DOHH2 (cell line): Measurements from ENCODE around the gene CMTM3.

Source experiments
- H3F3A ChIP-seq: fragments of 200-600 bp; sonication (generic), shearing (Covaris generic); 2 replicates; pipeline ENCODE4 v1.6.0; 2016; ENCODE audit warnings: antibody characterized with exemption, mild to moderate bottlenecking; ENCODE audit not compliant: control insufficient read depth, insufficient read depth
- H3K27ac ChIP-seq: fragments of 200-600 bp; sonication (generic); 2 replicates; pipeline ENCODE4 v1.5.1; 2014; ENCODE audit warnings: low read depth, mild to moderate bottlenecking, low read length, moderate library complexity
- H3K27me3 ChIP-seq: fragments of 200-600 bp; sonication (generic); 2 replicates; pipeline ENCODE4 v1.6.1; 2014; ENCODE audit warnings: mild to moderate bottlenecking, low read length, mixed read lengths; ENCODE audit not compliant: control insufficient read depth
- H3K36me3 ChIP-seq: fragments of 200-600 bp; sonication (generic); 2 replicates; pipeline ENCODE4 v1.6.1; 2014; ENCODE audit warnings: mild to moderate bottlenecking, low read length, moderate library complexity, mixed read lengths; ENCODE audit not compliant: control insufficient read depth
- H3K4me1 ChIP-seq: fragments of 200-600 bp; sonication (generic); 2 replicates; pipeline ENCODE4 v1.6.1; 2014; ENCODE audit warnings: mild to moderate bottlenecking, low read length, mixed read lengths; ENCODE audit not compliant: control insufficient read depth
- H3K4me2 ChIP-seq: fragments of 200-600 bp; sonication (generic); 2 replicates; pipeline ENCODE4 v1.6.0; 2014; ENCODE audit warnings: mild to moderate bottlenecking, low read length, moderate library complexity
- H3K4me3 ChIP-seq: fragments of 200-600 bp; sonication (generic); 2 replicates; pipeline ENCODE4 v1.5.1; 2014; ENCODE audit warnings: mild to moderate bottlenecking, low read length, mixed read lengths
- H3K79me2 ChIP-seq: fragments of 200-600 bp; sonication (generic); 2 replicates; pipeline ENCODE4 v1.6.1; 2014; ENCODE audit warnings: mild to moderate bottlenecking, low read length, mixed read lengths; ENCODE audit not compliant: control insufficient read depth
- H3K9me2 ChIP-seq: fragments of 200-600 bp; sonication (generic); replicated peaks from 2 replicates; pipeline ENCODE4 v1.6.1; 2014; ENCODE audit warnings: mild to moderate bottlenecking, low read length, mixed read lengths; ENCODE audit not compliant: control insufficient read depth
- H3K9me3 ChIP-seq: fragments of 200-600 bp; sonication (generic); 2 replicates; pipeline ENCODE4 v1.6.1; 2014; ENCODE audit warnings: antibody characterized with exemption, low read length, mixed read lengths; ENCODE audit not compliant: control insufficient read depth, insufficient read depth
- H4K20me1 ChIP-seq: fragments of 200-600 bp; sonication (generic); 2 replicates; pipeline ENCODE4 v1.6.0; 2014; ENCODE audit warnings: low read depth, mild to moderate bottlenecking, antibody characterized with exemption, low read length, moderate library complexity; ENCODE audit not compliant: control insufficient read depth, insufficient read depth
- CTCF ChIP-seq: fragments of 200-600 bp; sonication (generic); IDR thresholded peaks from one replicate; pipeline ENCODE4 v1.5.1; 2014; ENCODE audit warnings: antibody characterized with exemption, mild to moderate bottlenecking, low read depth, low read length; ENCODE audit not compliant: poor library complexity, severe bottlenecking
- EZH2phosphoT487 ChIP-seq: fragments of 200-600 bp; sonication (generic); IDR thresholded peaks from 2 replicates; pipeline ENCODE4 v1.6.1; 2017; ENCODE audit warnings: borderline replicate concordance, mild to moderate bottlenecking, antibody characterized with exemption, low read length, moderate library complexity, mixed read lengths

Gene CMTM3

GRCh38 chr16:66635406-66635805 lies 30.9 kb downstream of the CMTM3 start:
- Histone ChIP-seq H3K4me3 (no peak overlapping the region), H3K9me2 (no peaks in the 10 kb centered on the region), H3K9me3 (no peaks in the 10 kb centered on the region), H3K4me2 (no peak overlapping the region), H3F3A (no peaks in the 10 kb centered on the region), H3K27ac (no peak overlapping the region), H3K4me1 (no peaks in the 10 kb centered on the region), H3K27me3 (no peaks in the 10 kb centered on the region), H3K79me2 (no peaks in the 10 kb centered on the region), H4K20me1 (no peaks in the 10 kb centered on the region), H3K36me3 (no peaks in the 10 kb centered on the region)
- no peak for TF ChIP-seq CTCF
- TF ChIP-seq EZH2phosphoT487 = no peak

- no peak for TF ChIP-seq CTCF
- no peak for TF ChIP-seq EZH2phosphoT487
- Histone ChIP-seq H3K4me2 (no peak overlapping the region), H3K27ac (no peak overlapping the region), H3K9me2 (no peaks in the 10 kb centered on the region), H3F3A (no peaks in the 10 kb centered on the region), H4K20me1 (no peaks in the 10 kb centered on the region), H3K4me1 (no peaks in the 10 kb centered on the region), H3K36me3 (no peaks in the 10 kb centered on the region), H3K4me3 (no peak overlapping the region), H3K79me2 (no peaks in the 10 kb centered on the region), H3K27me3 (no peaks in the 10 kb centered on the region), H3K9me3 (no peaks in the 10 kb centered on the region)
These were observed 31.7 kb downstream of the CMTM3 start for GRCh38 chr16:66636199-66636598.

- TF ChIP-seq EZH2phosphoT487 (no peak), CTCF (no peak)
- H3K36me3 ChIP-seq = no peaks in the 10 kb centered on the region
- H3K4me2 ChIP-seq = no peak overlapping the region
- no peaks in the 10 kb centered on the region for H3K4me1 ChIP-seq
- H3K9me2 ChIP-seq = no peaks in the 10 kb centered on the region
- no peak overlapping the region for H3K4me3 ChIP-seq
- H3K27me3 ChIP-seq = no peaks in the 10 kb centered on the region
- no peaks in the 10 kb centered on the region for H3K9me3 ChIP-seq
- H3F3A ChIP-seq = no peaks in the 10 kb centered on the region
- H4K20me1 ChIP-seq = no peaks in the 10 kb centered on the region
- H3K79me2 ChIP-seq = no peaks in the 10 kb centered on the region
- no peak overlapping the region for H3K27ac ChIP-seq
These were observed 33.3 kb downstream of the CMTM3 start for GRCh38 chr16:66637806-66638205.
